HG02610 (cell line): Measurements from ENCODE around the gene ZNF581.

Source experiments
- ATAC-seq: cut with Tn5 transposase; IDR thresholded peaks from one replicate; pipeline ENCODE4 v1.9.1; 2021; ENCODE audit warnings: mild to moderate bottlenecking, moderate library complexity; ENCODE audit not compliant: unreplicated experiment

The ZNF581 gene

GRCh38 chr19:55643003-55643886 lies at the start of gene ZNF581:
ZNF581 (plus strand) TSS chr19:55643649; CDS start chr19:55644572, 923 bp downstream.
- ATAC-seq: peak; percentile 41

- ATAC-seq: no peak
Observed at GRCh38 chr19:55594996-55595545, 48.4 kb upstream of the ZNF581 start.

- no peak for ATAC-seq
Observed at GRCh38 chr19:55596304-55596703, 47.1 kb upstream of the ZNF581 start.

- ATAC-seq: no peak
Observed at GRCh38 chr19:55597501-55597921, 45.9 kb upstream of the ZNF581 start.

GRCh38 chr19:55598034-55598433 lies 45.4 kb upstream of the ZNF581 start:
- no peak for ATAC-seq

- ATAC-seq: peak; percentile 53
Observed at GRCh38 chr19:55598719-55599467, 44.6 kb upstream of the ZNF581 start.

GRCh38 chr19:55599468-55599841 lies 44.0 kb upstream of the ZNF581 start, which contains the start of gene FIZ1:
FIZ1 (minus strand) TSS chr19:55599517; CDS start chr19:55597865, 1,652 bp downstream.
- peak; percentile 57 for ATAC-seq

GRCh38 chr19:55599842-55600661 lies 43.4 kb upstream of the ZNF581 start, which contains the start of gene ZNF524:
ZNF524 (plus strand) TSS chr19:55600288; CDS start chr19:55602113, 1,825 bp downstream.
- peak; percentile 38 for ATAC-seq

GRCh38 chr19:55600662-55601028 lies 42.8 kb upstream of the ZNF581 start:
- ATAC-seq: no peak

GRCh38 chr19:55601084-55601483 lies 42.4 kb upstream of the ZNF581 start:
- no peak for ATAC-seq

GRCh38 chr19:55602104-55603001 lies 41.1 kb upstream of the ZNF581 start:
- ATAC-seq: no peak

GRCh38 chr19:55603115-55603514 lies 40.3 kb upstream of the ZNF581 start:
- ATAC-seq: no peak

- ATAC-seq: no peak
Observed at GRCh38 chr19:55603581-55604292, 39.7 kb upstream of the ZNF581 start.

GRCh38 chr19:55605207-55605636 lies 38.2 kb upstream of the ZNF581 start:
- peak; percentile 61 for ATAC-seq

GRCh38 chr19:55605637-55606470 lies 37.6 kb upstream of the ZNF581 start, which contains the start of gene ZNF865:
ZNF865 (plus strand) TSS chr19:55605647; CDS start chr19:55613619, 7,972 bp downstream.
- peak; percentile 40 for ATAC-seq

- ATAC-seq: no peak
Observed at GRCh38 chr19:55606471-55606787, 37.0 kb upstream of the ZNF581 start.

- no peak for ATAC-seq
Observed at GRCh38 chr19:55606817-55607216, 36.6 kb upstream of the ZNF581 start.

GRCh38 chr19:55609326-55609725 lies 34.1 kb upstream of the ZNF581 start:
- ATAC-seq: no peak
